Muscle of back (tissue), 13 donors: ENCODE data around the gene CCDC77. TPM values are rescaled to one million over a fixed set of nuclear protein-coding genes. Genes with fewer than 3 reads are reported as not detected.
"Not testable (repeated sequence)": the region's sequence is repeated elsewhere in the genome, so short reads cannot be mapped to it uniquely, and the experiment has no call there.

ENCODE experiments used
- DNase-seq, 3 donors: peaks; one replicate each; pipeline versions ENCODE4 v3.0.0 to v3.0.0-alpha.2; 2013
- long read RNA-seq, 9 donors: transcript quantifications; one replicate each; lab custom pipeline, GENCODE V29; 2026
- polyA plus RNA-seq, 10 donors: library from polyadenylated mRNA; unstranded; fragments of 120-200 nt; gene quantifications; one replicate each; pipeline ENCODE4 v1.2.1, GENCODE V29; 2013; ENCODE audit not compliant: insufficient read length in 10 of 10

CCDC77 gene
- 10 to 100 TPM in 4 of 10 donors, 1 to 10 TPM in 6; 6.7 to 17.7 (median 9.8) TPM for polyA plus RNA-seq
- long read RNA-seq, donor 1, partial matches to known transcripts, result 0 of 1 reads
- long read RNA-seq, donor 1, other reads (novel, unspliced or antisense), result 0 of 1 reads
- long read RNA-seq, donor 2, partial matches to known transcripts, result 0 of 1 reads
- long read RNA-seq, donor 2, other reads (novel, unspliced or antisense), result 0 of 1 reads
- long read RNA-seq, donor 3, result 0 reads
- long read RNA-seq, donor 4, result 0 reads
- long read RNA-seq, donor 5, partial matches to known transcripts, result 0 of 2 reads
- long read RNA-seq, donor 5, other reads (novel, unspliced or antisense), result 0 of 2 reads
- long read RNA-seq, donor 6, partial matches to known transcripts, result 0 of 1 reads
- long read RNA-seq, donor 6, other reads (novel, unspliced or antisense), result 0 of 1 reads
- long read RNA-seq, donor 7, partial matches to known transcripts, result 0 of 2 reads
- long read RNA-seq, donor 7, other reads (novel, unspliced or antisense), result 0 of 2 reads
- long read RNA-seq, donor 8, partial matches to known transcripts, result 0 of 2 reads
- long read RNA-seq, donor 8, other reads (novel, unspliced or antisense), result 0 of 2 reads
- long read RNA-seq, donor 9, result 0 reads

DNA sequence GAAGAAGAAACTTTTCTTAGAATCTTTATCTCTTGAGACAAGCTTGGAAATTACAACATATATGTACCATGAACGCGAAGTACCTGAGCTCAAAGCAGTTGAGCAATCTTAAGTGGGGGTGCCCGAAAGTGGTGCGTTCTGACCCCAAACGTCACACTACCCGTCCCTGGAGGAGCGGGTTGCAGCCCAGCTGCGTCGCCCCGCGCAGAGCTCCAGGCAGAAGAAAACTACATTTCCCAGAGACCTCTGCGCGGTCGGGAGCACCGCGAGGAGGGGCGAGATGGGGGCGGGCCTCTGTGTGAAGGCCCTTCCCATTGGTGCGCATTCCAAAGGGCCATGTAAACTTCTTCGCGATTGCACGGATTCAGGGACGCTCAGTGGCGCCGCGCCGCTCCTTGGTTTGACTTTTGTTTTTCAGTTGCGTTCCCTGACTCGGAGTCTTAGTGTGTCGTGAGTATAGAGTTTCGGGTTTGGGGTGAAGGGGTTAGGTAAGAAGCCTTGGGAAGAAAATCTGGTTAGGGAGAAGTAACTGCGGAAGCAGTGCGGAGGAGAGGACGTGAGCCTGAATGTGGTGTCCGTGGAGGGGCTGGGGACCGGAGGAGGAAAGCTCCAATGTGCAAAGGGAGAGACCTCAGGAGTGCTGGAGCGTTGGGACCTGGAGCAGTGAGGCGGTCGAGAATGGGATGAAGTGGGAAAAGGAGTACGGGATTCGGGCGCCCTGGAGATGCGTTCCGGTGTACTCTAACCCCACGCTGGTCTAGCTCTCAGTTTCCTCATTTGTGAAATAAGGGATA lies at the start of gene CCDC77:
CCDC77 (plus strand) TSS at position 410 of the 794 bp plus-strand sequence. CDS start 7,740 bp downstream, outside the sequence.
- DNase-seq, result peak; percentile 93 to 98 (median 96)

DNA sequence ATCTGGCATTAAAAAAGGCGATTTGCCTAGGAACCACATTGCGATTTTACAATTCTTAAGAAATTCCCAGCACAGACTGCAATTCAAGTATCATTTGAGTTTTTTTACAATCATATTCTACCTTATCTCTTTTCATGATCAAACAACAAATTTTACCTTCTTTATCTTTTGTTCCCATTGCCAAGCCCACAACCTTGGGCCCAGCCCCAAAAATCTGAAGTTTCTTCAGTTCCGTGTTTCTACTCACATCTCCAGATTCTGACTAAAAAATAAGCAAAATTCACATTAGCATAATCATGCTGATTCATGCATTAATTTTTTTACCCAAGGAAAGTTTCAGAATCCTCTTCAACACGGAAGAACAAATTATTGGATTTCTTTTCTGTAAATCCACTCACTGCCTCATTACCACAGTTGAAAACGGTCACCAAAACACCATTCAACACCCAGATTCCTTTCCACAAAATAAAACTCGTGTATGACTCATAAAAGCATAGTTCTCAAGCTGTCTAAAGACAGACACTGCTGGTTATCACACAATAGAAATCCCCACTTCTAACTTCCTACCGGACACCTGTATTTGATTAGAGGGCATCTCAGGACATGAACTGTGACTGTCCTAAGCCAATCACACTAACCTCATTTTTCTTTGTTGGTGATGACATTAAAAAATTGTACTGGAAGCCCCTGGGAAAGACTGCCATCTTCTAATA lies 45.0 kb upstream of the CCDC77 start:
- peak in 1 of 3 donors; percentile 2 for DNase-seq

DNA sequence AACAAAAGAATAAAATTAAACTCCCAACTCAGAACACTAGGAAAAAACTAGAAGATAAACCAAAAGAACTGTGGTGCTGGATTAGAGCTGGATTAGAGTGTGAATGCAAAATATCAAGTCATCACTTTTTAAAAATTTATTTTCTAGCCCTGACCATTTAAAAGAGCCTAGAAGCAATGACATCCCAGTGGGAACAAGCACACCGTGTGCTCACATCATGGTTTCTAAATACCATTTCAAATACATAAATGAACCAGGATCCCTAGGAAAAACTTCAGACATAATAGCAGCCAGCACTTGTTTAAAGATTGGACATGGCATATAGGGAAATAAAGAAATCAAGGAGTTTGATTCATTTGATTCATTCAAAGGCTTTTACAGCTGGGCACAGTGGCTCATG lies 42.4 kb upstream of the CCDC77 start:
- no peak for DNase-seq

DNA sequence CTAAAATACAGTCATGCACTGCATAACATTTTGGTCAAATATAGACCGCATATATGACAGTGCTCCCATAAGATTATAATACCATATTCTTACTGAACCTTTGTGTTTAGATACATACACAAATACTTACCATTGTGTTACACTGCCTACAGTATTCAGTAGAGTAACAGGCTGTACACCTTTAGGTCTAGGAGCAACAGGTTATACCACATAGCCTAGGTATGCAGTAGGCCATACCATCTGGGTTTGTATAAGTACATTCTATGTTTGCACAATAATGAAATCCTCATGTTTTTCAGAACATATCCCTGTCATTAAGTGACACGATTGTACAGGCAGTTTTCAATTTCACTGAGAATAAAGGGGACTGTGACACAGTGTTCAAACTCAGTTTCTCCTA lies 34.6 kb upstream of the CCDC77 start:
- DNase-seq, result no peak

DNA sequence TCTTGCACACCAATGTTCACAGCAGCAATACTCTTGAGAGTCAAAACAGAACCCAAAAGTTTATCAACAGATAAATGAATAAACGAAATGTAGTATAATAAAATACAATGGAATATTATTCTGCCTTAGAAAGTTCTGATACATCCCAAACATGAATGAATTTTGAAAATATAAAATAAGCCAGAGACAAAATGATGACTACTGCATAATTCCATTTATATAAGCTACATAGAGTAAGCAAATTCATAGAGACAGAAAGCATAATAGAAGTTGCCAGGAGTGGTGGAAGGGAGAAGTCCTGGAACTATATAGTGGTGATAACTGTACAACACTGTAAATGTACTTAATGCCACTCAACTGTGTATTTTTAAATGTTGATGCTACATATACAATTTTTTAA lies 33.5 kb upstream of the CCDC77 start:
- DNase-seq, result no peak

DNA sequence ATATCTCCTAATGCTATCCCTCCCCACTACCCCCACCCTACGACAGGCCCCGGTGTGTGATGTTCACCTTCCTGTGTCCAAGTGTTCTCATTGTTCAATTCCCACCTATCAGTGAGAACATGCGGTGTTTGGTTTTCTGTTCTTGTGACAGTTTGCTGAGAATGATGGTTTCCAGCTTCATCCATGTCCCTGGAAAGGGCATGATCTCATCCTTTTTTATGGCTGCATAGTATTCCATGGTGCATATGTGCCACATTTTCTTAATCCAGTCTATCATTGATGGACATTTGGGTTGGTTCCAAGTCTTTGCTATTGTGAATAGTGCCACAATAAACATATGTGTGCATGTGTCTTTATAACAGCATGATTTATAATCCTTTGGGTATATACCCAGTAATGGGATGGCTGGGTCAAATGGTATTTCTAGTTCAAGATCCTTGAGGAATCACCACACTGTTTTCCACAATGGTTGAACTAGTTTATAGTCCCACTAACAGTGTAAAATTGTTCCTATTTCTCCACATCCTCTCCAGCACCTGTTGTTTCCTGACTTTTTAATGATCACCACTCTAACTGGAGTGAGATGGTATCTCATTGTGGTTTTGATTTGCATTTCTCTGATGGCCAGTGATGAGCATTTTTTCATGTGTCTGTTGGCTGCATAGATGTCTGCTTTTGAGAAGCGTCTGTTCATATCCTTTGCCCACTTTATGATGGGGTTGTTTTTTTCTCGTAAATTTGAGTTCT lies 30.5 kb upstream of the CCDC77 start:
- DNase-seq, result not testable (repeated sequence)

DNA sequence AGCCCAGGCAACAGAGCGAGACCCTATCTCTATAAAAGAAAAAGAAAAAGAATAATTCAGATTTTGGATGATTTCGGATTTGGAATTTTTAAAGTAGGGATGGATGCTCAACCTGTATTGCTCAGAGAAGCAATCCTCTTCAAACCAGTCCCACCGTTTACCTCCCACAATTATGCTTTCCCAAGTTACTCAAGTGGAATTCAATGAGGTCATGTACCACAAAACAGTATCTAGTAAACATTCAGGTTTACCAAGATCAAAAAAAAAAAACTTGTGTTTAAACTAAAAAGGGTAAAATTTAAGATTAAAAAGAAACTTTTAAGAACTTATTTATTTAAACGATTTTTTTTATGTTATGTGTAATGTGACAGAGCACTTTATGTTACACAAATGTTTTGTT lies 14.8 kb upstream of the CCDC77 start:
- DNase-seq, result no peak

DNA sequence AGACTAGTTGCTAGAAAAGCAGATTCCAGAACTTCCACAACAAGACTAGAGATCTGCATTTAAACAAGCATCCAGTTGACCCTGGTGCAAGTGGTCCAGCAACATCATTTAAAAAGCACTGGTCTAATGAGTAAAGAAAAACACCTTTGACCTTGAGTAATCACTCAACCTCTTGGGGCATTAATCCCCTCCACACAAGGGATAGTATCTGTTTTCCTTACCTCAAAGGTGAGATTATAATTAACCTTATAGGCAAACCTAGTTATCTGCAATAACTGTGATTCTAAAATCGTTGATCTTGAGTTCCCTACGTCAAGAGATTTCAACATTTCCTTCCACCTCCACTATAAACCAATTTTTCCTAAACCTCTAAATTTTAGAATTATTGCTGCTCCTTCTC lies 13.4 kb upstream of the CCDC77 start:
- peak in 1 of 3 donors; percentile 7 for DNase-seq

DNA sequence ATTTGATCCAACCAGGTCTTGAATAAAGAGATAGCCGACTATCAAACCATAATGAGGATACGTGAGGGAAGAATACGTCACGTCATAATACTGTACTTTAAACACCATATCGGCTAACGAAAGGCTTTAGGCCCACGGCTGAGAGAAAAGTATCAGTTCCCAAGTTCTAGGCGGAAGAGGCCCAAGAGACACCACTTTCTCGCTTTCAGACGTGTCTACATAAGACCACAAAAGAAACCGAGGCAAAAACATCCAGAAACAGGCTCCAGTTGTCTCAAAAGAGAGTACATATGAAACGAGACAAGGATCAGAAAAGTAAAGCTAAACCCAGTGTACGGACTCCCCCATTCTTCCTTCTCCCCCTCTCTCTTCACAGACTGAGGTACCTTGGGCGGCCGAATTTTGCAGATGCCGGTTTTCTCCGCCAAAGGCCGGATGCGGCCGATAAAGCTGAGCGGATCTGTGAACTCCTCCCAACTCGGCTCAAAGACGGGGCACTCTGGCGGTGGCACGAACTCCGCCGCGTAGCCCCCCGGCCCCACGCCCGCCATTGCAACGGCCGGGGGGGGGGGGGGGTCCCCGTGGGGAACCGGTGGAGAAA lies 12.8 kb upstream of the CCDC77 start:
- DNase-seq, result peak; percentile 10 to 71 (median 45)

DNA sequence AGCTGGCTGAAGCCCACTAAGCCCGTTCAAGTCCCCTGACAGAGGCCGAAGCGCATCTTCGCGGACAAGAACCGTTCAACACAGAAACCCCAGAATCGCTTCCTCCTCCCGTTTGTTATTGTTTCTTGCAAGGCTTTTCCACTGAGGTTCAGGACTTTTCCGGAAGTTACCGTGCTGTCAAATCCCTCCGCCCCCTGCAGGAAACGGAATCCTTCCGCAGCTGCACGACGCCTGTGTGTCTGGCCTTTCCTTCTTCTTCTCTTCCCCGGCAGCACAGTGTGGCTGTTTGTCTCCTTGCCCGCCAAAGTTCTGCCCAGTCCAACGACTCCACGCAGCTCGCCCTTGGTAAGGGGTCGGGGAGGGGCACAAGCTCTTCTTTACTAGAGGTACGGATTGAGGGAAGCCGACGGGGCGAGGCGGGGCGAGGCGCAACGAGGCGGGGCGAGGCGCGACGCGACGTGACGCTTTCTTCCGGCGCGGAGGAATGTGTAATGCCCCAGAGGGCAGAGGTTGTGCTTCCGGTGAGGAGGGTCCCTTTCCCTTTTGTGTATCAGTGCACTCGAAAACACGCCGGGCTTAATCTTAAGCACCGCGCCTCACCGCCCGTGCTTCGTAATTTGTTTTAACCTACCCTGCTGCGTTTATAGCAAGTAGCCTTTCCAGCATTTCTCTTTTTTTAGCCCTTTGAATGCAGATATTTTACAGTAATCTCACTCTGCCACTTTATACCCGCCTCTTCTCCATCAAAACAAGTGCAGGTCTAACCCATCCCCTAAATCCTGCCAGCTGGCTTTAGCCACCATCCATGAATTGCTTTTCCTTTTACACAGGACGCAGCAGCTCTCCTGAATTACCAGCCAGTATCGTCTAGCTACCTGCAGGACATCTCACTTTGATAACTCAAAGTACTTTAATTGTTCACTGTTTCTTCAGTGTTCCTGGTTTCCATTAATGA lies 12.0 kb upstream of the CCDC77 start, which contains the start of gene KDM5A:
KDM5A (minus strand) TSS at position 179 of the 955 bp plus-strand sequence. CDS start 229 bp downstream, outside the sequence.
- peak; percentile 94 to 98 (median 96) for DNase-seq

DNA sequence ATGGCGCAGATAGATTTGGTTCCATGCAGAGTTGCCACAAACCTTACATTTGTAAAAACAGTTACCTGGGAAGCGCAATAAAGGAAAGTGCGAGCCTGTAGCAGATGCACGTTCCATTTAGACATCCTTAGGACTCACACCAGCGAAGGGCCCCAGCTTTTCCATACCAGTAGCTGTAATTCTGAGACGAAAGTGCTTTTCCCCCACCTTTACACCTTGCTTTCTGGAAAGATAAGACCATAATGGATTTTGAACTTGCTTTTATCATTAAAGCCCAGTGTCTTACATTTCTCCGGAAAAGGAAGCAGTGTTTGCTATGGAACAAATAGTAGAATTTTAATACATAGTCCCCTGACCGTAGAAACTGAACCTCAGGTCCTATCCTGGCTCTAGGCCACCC lies 616 bp upstream of the CCDC77 start:
- no peak for DNase-seq

DNA sequence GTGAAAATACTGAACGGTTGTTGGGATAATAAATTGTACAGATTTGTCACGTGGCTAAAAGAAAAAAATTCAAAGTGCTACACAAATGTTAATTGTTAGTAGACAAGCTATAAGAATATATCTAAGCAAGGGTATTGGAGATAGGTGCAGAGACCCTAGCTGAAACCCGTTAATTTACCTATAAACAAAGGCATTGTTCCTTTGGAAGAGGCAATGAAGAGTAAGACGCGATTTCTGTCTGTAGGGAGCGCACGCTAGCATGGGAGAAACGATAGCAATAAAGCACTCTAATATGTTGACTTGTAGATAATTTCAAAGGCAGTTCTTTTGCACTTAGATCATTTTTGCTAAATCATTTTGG lies 565 bp downstream of the CCDC77 start:
- DNase-seq, result peak in 1 of 3 donors; percentile 46

DNA sequence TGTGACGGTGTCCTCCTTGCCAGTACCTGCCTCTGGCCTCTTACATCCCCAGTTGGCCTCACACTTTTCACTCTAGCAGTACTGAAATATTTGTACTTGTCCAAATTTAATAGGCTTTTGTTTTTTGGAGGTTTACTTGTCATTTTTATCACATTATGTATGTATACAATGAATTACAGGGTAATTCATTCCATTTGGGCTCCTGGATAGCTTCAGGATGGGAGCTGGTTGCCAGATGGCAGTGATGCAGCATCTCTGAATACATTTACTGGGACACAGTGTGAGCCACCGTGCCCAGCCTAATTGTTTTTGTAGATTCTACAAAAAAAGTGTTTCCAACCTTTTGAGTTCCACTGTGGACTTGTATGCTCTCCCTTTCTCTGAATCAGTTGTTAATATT lies 13.4 kb downstream of the CCDC77 start:
- no peak for DNase-seq

DNA sequence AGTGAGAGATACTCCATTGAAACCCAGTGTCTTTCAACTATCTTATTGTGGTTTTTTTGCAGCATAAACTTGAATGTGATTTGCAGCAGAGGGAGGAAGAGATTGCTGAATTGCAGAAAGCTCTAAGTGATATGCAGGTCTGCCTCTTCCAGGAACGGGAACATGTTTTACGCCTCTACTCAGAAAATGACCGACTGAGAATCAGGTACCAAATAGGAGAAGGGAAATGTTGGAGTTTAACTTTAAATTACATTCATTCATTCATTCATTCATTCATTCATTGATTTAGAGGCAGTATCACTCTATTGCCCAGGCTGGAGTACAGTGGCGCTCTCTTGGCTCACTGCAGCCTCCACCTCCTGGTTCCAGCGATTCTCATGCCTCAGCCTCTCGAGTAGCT lies 17.0 kb downstream of the CCDC77 start:
- DNase-seq, result no peak

DNA sequence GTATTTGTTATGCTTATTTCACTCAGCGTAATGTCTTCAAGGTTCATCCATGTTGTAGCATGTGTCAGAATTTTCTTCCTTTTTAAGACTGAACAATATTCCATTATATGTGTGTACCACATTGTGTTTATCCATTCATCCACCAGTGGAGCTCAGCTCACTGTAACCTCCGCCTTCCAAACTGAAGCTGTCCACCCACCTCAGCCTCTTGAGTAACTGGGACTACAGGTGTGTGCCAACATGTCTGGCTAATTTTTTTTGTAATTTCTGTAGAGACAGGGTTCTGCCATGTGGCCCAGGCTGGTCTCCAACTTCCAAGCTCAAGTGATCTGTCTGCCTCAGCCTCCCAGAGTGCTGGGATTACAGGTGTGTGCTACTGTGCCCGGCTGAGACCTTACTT lies 21.1 kb downstream of the CCDC77 start:
- DNase-seq, result no peak

DNA sequence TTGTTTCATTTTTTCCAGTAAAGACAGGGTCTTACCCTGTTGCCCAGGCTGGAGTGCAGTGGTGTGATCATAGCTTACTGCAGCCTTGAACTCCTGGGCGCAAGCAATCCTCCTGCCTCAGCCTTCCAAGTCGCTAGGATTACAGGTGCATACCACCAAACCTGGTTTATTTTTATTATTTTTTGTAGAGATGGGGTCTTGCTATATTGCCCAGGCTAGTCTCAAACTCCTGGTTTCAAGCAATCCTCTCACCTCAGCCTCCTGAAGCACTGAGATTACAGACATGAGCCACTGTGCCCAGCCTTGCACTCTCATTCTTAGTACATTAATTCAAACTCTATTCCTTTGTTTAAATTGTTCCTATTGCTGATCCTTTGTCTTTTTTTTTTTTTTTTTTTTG lies 34.3 kb downstream of the CCDC77 start:
- not testable (repeated sequence) for DNase-seq

DNA sequence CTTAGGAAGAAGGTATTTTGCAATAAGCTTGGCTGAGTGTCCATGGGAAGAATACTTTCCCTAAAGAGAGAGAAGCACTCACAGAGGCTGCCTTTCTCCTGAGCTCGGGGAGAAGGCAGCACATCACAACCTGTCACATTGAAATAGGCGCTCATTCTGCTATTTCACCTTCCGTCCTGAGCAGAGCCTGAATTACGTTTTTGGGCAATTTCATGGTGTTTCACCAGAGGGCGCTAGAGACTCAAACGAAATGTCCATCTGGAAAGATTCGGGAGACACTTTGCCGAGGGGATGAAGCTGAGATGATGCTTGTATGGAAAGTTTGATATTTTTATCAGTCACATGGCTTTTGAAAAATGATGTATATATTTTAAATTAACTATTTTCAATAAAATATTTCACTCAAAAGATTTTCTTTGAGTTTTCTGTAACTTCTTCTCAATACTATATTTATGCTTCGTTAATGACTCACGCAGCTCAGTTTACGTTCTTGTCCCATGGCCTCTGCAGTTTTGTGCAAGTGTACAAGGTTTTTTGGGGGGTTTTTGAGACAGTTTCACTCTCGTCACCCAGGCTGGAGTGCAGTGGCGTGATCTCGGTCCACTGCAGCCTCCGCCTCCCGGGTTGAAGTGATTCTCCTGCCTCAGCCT lies 40.9 kb downstream of the CCDC77 start:
- peak; percentile 38 to 61 (median 45) for DNase-seq

DNA sequence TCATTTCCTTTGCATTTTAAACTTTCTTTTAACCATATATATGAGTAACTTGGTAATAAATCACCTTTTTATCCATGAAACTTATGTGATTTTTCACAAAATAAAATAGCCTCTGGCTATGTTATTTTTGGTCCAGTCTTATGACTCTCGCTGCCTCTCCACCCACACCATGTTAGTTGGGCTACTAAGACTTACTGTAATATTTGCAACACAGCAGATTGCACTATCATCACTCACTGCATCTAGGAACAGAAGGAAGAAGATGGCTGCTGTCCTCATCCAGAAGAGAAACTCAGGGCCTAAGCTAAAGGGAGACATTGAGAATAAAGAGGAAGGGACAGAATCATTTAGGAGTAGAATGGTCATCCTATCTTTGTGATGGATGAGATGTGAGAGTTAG lies 45.7 kb downstream of the CCDC77 start:
- DNase-seq, result no peak

DNA sequence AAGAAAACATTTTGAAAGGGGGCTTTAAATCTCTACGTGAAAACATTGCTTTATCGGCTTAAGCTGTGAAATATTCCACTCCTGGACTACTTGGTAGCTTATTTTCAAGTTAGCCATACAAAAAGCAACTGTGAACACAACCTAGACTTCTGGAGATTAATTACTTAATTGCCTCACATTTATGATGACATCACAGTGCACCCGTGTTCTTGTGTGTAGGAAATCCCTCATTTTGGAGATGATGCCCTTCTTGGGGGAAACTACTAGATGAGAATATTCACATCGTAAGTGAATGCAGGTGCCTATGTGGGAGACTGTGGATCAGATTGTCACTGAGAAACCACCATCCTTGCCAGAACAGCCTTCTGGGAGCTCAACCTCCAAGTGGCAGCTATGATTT lies 47.8 kb downstream of the CCDC77 start:
- no peak for DNase-seq
